Fibroblast of skin of left biceps (primary cell): Measurements from ENCODE around the gene AGRN.
"Not testable (repeated sequence)": the region's sequence is repeated elsewhere in the genome, so short reads cannot be mapped to it uniquely, and the experiment has no call there.

Source experiments
- DNase-seq, 2 experiments: peaks; one replicate each; pipeline ENCODE4 v3.0.0-alpha.2; 2013; ENCODE audit warnings: low read depth in 2 of 2

The AGRN gene

GRCh38 chr1:1001057-1001783 is 18.7 kb upstream of the AGRN start:
- DNase-seq = no peak

DNA sequence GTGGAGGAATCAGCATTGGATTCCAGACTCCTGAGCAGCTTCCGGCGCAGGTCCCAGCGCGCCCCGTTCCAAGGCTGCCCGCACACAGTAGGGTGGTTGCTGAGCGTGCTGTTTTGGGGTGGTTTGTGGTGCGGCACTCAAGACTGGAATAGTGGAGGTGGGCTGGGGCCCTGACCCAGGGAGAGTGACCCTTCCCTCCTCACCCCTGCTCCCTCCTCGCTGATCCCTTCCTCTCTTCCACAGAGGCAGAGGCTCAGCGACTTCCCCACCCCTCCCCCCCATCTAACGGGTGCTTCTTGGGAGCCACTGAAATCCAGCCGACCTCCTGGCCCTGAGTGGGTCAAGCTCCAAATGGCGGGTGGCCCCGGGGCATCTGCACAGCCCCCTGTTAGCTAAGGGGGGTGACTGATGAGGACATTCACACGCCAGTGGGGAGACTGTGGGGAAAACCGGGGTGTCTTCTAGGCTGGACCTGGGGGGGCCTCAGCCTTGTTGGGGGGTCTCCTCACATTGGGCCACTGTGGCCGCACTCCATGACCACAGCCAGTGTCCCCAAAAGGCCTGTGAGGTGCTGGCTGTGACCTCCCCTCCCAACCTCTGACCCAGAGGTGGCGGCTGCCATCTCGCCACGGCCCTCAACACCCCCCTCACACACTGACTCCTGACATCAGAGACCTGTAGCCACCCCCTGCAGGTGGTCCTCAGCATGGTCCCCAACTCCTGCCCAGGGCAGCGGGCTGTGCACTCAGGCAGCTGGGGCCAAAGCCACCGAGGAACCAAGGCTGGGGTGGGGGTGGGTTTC is 16.1 kb upstream of the AGRN start:
- DNase-seq = no peak

GRCh38 chr1:1004420-1004779 is 15.5 kb upstream of the AGRN start:
- no peak for DNase-seq

- DNase-seq = no peak
Measured at GRCh38 chr1:1004780-1005697, 14.9 kb upstream of the AGRN start.

- DNase-seq = no peak
Measured at GRCh38 chr1:1005774-1006304, 14.1 kb upstream of the AGRN start.

- DNase-seq = no peak
Measured at GRCh38 chr1:1006305-1007159, 13.4 kb upstream of the AGRN start.

GRCh38 chr1:1010131-1010530 is 9.8 kb upstream of the AGRN start:
- DNase-seq = not testable (repeated sequence)

- no peak for DNase-seq
Measured at GRCh38 chr1:1011396-1011949, 8.4 kb upstream of the AGRN start.

DNA sequence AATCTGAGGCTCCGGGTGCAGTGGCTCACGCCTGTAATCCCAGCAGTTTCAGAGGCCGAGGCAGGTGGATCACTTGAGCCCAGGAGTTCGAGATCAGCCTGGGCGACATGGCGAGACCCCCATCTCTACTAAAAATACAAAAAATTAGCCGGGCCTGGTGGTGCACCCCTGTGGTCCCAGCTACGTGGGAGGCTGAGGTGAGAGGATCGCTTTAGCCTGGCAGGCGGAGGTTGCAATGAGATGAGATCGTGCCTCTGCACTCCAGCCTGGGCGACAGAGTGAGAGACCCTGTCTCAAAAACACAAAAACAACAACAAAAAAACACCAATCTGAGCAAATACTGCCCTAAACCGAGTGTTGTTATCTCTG is 7.2 kb upstream of the AGRN start:
- not testable (repeated sequence) for DNase-seq

- peak; percentile 48 to 53 for DNase-seq
Measured at GRCh38 chr1:1013105-1013921, 6.6 kb upstream of the AGRN start, which contains the start of gene ISG15. Gene ISG15, plus strand, starts transcription at chr1:1013497. Its CDS starts 77 bp downstream, at chr1:1013574.

DNA sequence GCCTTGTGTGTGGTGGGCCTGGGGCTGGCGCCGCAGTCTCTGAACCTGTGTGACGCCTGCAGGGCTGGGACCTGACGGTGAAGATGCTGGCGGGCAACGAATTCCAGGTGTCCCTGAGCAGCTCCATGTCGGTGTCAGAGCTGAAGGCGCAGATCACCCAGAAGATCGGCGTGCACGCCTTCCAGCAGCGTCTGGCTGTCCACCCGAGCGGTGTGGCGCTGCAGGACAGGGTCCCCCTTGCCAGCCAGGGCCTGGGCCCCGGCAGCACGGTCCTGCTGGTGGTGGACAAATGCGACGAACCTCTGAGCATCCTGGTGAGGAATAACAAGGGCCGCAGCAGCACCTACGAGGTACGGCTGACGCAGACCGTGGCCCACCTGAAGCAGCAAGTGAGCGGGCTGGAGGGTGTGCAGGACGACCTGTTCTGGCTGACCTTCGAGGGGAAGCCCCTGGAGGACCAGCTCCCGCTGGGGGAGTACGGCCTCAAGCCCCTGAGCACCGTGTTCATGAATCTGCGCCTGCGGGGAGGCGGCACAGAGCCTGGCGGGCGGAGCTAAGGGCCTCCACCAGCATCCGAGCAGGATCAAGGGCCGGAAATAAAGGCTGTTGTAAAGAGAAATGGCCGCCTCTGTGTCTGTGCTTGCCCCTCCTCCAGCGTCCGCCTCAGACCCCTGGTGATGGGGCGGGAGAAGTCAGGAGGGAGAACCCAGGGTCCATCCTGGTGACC is 5.8 kb upstream of the AGRN start:
- no peak for DNase-seq

GRCh38 chr1:1014799-1015681 is 4.9 kb upstream of the AGRN start:
- no peak for DNase-seq

DNA sequence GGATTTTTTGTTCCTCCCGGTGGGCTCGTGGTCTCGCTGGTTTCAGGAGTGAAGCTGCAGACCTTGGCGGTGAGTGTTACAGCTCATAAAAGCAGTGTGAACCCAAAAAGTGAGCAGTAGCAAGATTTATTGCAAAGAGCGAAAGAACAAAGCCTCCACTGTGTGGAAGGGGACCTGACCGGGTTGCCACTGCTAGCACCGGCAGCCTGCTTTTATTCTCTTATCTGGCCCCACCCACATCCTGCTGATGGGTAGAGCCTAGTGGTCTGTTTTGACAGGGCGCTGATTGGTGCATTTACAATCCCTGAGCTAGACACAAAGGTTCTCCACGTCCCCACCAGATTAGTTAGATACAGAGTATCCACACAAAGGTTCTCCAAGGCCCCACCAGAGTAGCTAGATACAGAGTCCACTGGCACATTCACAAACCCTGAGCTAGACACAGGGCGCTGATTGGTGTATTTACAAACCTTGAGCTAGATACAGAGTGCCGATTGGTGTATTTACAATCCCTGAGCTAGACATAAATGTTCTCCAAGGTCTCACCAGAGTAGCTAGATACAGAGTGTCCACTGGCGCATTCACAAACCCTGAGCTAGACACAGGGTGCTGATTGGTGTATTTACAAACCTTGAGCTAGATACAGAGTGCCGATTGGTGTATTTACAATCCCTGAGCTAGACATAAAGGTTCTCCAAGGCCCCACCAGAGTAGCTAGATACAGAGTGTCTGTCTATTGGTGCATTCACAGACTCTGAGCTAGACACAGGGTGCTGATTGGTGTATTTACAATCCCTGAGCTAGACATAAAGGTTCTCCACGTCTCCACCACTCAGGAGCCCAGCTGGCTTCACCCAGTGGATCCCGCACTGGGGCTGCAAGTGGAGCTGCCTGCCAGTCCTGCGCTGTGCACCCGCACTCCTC is 2.3 kb upstream of the AGRN start:
- not testable (repeated sequence) for DNase-seq

DNA sequence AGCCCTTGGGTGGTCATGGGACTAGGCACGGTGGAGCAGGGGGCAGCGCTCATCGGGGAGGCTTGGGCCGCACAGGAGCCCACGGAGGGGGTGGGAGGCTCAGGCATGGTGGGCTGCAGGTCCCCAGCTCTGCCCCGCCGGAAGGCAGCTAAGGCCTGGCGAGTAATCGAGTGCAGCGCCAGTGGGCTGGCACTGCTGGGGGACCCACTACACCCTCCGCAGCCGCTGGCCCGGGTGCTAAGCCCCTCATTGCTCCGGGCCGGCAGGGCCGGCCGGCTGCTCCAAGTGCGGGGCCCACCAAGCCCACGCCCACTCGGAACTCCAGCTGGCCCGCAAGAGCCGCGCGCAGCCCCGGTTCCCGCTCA is 1.6 kb upstream of the AGRN start:
- DNase-seq = not testable (repeated sequence)

DNA sequence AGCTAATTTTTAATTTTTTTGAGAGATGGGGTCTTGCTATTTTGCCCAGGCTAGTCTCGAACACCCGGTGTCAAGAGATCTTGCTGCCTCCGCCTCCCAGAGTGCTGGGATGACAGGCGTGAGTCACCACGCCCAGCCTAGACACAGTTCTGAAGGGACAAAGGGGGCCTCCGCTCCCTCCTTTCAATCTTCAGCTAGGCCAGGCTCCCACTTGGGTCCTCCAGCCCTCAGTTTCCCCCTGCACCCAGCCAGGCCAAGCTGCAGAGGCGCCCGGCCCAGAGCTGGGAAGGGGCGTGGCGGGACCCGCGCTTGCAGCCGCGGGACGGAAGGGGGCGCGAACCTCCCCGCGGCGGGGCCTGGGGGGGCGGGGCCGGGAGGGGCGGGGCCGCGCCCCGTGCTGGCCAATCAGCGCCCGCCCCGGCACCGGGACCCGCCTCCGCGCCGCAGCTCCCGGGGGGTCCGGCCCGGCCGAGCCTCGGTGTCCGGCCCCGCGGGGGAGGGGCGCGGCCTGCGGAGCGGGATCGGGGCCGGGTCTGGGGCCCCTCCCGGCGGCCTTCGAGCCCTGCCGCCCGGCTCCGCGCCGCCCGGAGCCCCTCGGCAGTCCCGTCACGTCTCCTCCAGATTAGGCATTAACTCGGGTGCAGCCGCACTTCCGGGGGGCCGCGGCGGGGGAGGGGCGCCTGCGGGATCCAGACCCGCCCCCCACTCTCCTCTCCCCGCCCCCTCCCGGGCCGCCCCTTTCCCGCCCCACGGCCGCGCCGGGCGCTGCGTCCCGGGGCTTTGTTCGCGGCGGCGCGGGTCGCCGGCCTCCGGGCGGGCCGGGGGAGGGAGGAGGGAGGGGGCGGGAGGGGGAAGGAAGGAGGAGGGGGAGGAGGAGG is 559 bp upstream of the AGRN start:
- DNase-seq = peak; percentile 53 to 64

DNA sequence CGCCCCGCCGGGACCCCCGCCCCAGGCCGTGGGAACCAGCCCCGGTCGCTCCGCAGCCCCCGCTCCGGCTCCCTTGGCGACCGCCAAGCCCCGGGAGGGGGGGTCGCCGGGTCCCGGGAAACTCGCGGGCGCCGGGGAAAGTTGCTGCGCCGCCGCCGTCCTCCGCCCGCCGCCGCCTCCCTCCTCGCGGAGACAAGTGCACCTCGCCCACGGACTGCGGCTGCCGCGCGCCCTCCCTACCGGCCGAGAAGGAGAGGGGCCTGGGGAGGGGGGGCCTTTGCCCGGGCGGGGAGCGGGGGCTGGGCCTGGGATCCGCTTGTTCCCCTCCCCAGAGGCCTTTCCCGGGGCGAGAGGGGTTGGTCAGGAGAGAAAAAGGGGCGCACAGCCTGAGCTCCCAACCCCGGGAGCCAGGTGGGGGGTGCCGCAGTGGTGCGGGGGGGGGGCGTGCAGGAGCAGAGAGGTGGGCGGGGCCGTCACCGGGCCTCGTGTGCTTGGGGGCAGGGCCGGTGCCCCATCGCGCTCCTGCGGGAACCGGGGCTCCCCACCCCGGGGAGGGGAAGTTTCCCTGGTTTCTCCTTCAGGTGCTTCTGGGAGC is 592 bp downstream of the AGRN start:
- DNase-seq = no peak
